GM18951 (cell line): ENCODE results near the gene C12orf43.

Experiments used
- POLR2A ChIP-seq: IDR thresholded peaks from 4 replicates; pipeline ENCODE4 v1.6.1; 2011; ENCODE audit warnings: mild to moderate bottlenecking; ENCODE audit not compliant: insufficient read length, insufficient read depth; ENCODE audit errors: extremely low read depth
- in situ Hi-C: fragments of 300-500 bp; cut with MboI; formaldehyde crosslinking; loops from one replicate; pipeline ENCODE4 v1.12.0; 2022; ENCODE audit warnings: low sequenced_read_pairs, mixed read lengths, inconsistent platforms; ENCODE audit not compliant: unreplicated experiment

C12orf43 gene

GRCh38 chr12:121018860-121019617 lies 2.8 kb upstream of the C12orf43 start:
- no peak for TF ChIP-seq POLR2A
- in situ Hi-C loops = no loop called here

DNA sequence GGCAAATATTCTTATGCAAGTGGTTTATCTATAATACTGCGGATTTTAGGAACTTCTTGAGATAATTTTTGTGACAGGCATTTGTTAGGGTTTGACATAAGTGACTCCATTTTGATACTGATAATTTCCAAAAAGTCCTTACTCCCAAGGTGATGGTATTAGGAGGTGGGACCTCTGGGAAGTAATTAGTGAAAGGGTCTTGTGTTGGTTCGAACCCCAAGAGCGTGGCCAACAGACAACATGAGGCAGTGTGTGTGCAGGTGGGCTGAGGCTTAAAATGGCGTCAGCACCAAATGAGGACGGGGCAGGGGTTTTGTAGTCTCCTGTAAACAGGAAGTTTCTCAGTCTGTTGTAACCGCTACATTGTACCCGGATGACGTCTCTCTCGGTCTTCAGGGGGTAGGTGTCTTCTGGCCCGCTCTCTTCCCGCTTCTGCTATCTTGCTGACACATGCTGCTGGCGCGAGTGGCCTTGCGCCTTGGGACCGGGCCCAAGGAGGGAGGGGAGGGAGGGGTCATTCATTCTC lies 1.7 kb upstream of the C12orf43 start:
- in situ Hi-C loops = no loop called here
- no peak for TF ChIP-seq POLR2A

- in situ Hi-C loops = no loop called here
- no peak for TF ChIP-seq POLR2A
Measured at GRCh38 chr12:121013715-121014114, 2.6 kb downstream of the C12orf43 start.

DNA sequence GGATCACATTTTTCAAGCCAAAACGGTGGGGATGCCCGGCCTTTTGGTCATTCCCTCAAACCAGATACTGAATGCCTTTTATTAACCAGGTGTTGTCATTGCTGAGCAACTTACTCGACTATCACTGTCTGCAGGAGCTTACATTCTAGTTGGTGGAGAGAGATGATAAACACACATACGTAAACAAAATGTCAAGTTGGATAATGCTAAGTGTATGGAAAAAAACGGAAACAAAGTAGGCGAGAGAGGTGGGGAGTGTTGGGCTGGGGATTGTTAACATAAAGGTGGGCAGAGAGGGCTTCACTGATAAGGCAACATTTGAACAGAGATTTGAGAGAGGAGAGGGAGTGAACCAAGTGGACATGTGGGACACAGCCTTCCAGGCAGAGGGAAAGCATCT lies 4.5 kb downstream of the C12orf43 start:
- no peak for TF ChIP-seq POLR2A
- in situ Hi-C loops = no loop called here

GRCh38 chr12:121010860-121011259 lies 5.4 kb downstream of the C12orf43 start:
- TF ChIP-seq POLR2A = no peak
- in situ Hi-C loops = no loop called here

GRCh38 chr12:121009741-121010140 lies 6.5 kb downstream of the C12orf43 start:
- in situ Hi-C loops = no loop called here
- no peak for TF ChIP-seq POLR2A

- in situ Hi-C loops = no loop called here
- TF ChIP-seq POLR2A = no peak
Measured at GRCh38 chr12:121008347-121009098, 7.8 kb downstream of the C12orf43 start.

GRCh38 chr12:121005346-121005815 lies 10.9 kb downstream of the C12orf43 start:
- in situ Hi-C loops = no loop called here
- no peak for TF ChIP-seq POLR2A

DNA sequence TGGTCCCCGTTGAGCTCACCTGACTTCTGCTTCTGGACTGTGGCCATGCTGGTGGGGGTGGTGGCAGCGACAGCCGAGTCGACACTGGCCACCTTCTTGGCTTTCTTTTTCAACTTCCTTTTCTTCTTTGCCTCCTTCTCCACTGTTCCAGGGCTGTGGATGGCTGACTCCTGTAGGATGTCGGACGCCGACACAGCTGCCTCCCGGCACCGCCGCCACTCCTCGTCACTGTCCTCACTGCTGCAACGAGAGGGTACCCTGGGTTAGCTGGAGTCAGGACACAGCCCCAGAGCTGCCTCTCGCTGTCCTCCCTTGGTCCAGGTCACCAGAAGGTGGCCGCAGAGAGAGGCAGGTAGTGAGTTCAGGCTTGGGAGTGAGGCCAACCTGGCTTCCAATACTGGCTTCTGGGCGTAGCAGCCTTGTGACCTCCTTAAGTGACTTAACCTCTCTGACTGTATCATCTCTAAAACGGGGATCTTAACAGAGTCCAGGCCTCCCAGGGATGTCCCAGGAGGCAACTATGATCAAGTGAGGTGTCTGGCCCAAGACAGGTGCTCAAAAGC lies 12.0 kb downstream of the C12orf43 start:
- TF ChIP-seq POLR2A = no peak
- in situ Hi-C loops = no loop called here

DNA sequence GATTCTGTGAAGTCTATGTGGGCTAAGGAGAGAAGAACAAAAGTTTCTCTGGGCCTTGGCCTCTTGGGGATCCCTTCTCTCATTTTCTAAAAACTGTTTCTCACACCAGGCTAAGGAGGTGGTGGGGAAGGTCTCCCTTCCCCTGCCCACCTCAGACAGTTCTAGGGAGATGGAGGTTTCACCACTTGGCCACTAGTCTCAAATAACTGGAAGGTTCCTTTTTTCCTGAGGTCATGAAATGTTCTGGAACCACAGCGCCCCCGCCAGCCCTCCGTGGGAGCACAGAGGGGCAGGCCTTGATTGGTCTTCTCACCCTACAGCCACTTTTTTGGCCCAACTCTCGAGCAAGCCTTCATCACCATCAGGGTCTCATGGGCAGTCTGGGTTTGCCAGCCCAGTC lies 12.6 kb downstream of the C12orf43 start:
- TF ChIP-seq POLR2A = no peak
- in situ Hi-C loops = no loop called here

DNA sequence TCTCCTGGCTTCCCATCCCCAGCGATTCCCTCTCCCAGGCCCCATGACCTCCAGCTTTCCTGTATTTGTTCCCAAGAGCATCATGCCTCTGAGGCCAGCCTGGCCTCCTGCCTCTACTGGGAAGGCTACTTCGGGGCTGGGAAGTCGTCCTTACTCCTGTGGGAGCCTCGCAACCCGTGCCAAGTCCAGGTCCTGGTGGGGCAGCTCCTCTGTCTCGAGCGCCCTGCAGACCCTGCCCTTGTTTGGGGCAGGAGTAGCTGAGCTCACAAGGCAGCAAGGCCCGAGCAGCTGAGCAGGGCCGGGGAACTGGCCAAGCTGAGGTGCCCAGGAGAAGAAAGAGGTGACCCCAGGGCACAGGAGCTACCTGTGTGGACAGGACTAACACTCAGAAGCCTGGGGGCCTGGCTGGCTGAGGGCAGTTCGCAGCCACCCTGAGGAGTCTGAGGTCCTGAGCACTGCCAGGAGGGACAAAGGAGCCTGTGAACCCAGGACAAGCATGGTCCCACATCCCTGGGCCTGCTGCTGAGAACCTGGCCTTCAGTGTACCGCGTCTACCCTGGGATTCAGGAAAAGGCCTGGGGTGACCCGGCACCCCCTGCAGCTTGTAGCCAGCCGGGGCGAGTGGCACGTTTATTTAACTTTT lies 14.3 kb downstream of the C12orf43 start:
- in situ Hi-C loops = no loop called here
- no peak for TF ChIP-seq POLR2A

DNA sequence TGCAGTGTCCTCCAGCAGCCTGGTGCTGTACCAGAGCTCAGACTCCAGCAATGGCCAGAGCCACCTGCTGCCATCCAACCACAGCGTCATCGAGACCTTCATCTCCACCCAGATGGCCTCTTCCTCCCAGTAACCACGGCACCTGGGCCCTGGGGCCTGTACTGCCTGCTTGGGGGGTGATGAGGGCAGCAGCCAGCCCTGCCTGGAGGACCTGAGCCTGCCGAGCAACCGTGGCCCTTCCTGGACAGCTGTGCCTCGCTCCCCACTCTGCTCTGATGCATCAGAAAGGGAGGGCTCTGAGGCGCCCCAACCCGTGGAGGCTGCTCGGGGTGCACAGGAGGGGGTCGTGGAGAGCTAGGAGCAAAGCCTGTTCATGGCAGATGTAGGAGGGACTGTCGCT lies 15.2 kb downstream of the C12orf43 start:
- no peak for TF ChIP-seq POLR2A
- in situ Hi-C loops = no loop called here

DNA sequence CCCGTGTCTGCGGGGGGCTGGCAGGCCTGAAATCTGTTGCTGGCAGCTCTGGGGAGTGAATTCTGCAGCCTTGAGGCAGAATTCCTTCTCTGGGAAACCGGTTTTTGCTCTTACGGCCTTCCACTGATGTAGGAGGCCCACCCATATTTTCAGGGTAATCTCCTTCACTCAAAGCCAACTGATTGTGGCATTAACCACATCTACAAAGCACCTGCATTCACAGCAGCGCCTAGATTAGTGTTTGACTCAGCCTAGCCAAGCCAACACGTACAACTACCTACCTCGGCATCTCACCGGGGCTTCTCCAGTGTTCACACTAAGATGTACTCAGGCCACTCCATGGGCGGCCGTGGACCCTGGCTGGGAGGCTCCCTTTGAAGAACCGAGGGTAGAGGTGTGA lies 15.8 kb downstream of the C12orf43 start:
- in situ Hi-C loops = no loop called here
- no peak for TF ChIP-seq POLR2A
